Lower lobe of right lung (tissue), 2 donors: ENCODE results near the gene DLGAP1. TPM values are rescaled to one million over a fixed set of nuclear protein-coding genes. Genes with fewer than 3 reads are reported as not detected.
"Not testable (repeated sequence)": the region's sequence is repeated elsewhere in the genome, so short reads cannot be mapped to it uniquely, and the experiment has no call there.

Source experiments
- ATAC-seq, 2 donors: fragments of 200-7000 bp; cut with Tn5 transposase; one replicate each; pipeline ENCODE4 v1.9.1; 2020 to 2022; ENCODE audit warnings: mild to moderate bottlenecking in 2 of 2, moderate library complexity in 2 of 2
- DNase-seq: peaks from one replicate; pipeline ENCODE4 v3.0.0-alpha.2; 2020
- H3K27ac ChIP-seq: fragments of 200-600 bp; one replicate; pipeline ENCODE4 v1.8.0; 2022
- H3K27me3 ChIP-seq: fragments of 200-600 bp; one replicate; pipeline ENCODE4 v1.8.0; 2022; ENCODE audit warnings: low read depth
- H3K36me3 ChIP-seq: fragments of 200-600 bp; one replicate; pipeline ENCODE4 v1.8.0; 2022; ENCODE audit warnings: mild to moderate bottlenecking
- H3K4me1 ChIP-seq: fragments of 200-600 bp; one replicate; pipeline ENCODE4 v1.8.0; 2022
- H3K4me3 ChIP-seq: fragments of 200-600 bp; one replicate; pipeline ENCODE4 v1.8.0; 2022; ENCODE audit warnings: mild to moderate bottlenecking
- H3K9me3 ChIP-seq: fragments of 200-600 bp; one replicate; pipeline ENCODE4 v1.8.0; 2022
- CTCF ChIP-seq: fragments of 200-600 bp; IDR thresholded peaks from one replicate; pipeline ENCODE4 v1.8.0; 2022; ENCODE audit warnings: antibody characterized with exemption, mild to moderate bottlenecking
- intact Hi-C: fragments of 100-400 bp; cut with DNase I; formaldehyde crosslinking; loops from one replicate; pipeline ENCODE4 v1.11.0; 2022
- total RNA-seq: library from RNA; stranded (reverse); fragmentation: NEBNext Ultra II Directional; extraction: Animal tissue kit (Norgen Biotek cat#: 25700); gene quantifications from one replicate; pipeline ENCODE4 v1.2.1, GENCODE V29; 2021
- donor health status: DM: no; HTN: yes; CAD: no; lungs with severe emphysema.

DLGAP1 gene
- total RNA-seq, 1 donor from 2014 or later: 3.8 TPM

GRCh38 chr18:4335386-4335785, 119.7 kb downstream of the DLGAP1 start:
- intact Hi-C loops: no loop called here
- no peak for TF ChIP-seq CTCF
- ATAC-seq (no peak), DNase-seq (no peak)
- Histone ChIP-seq H3K36me3 (no peaks in the 10 kb centered on the region), H3K9me3 (no peaks in the 10 kb centered on the region), H3K4me3 (no peak overlapping the region), H3K27me3 (no peaks in the 10 kb centered on the region), H3K27ac (no peak overlapping the region), H3K4me1 (no peaks in the 10 kb centered on the region)

GRCh38 chr18:4333043-4333442, 122.1 kb downstream of the DLGAP1 start:
- H3K27me3 ChIP-seq: no peaks in the 10 kb centered on the region
- no peaks in the 10 kb centered on the region for H3K9me3 ChIP-seq
- intact Hi-C loops: no loop called here
- no peaks in the 10 kb centered on the region for H3K36me3 ChIP-seq
- DNase-seq: no peak
- H3K4me3 ChIP-seq: no peak overlapping the region
- no peak overlapping the region for H3K27ac ChIP-seq
- no peaks in the 10 kb centered on the region for H3K4me1 ChIP-seq
- no peak for ATAC-seq
- no peak for TF ChIP-seq CTCF

GRCh38 chr18:4319738-4320677, 135.1 kb downstream of the DLGAP1 start:
- intact Hi-C loops: no loop called here
- Histone ChIP-seq H3K9me3 (no peaks in the 10 kb centered on the region), H3K27ac (no peak overlapping the region), H3K4me3 (no peak overlapping the region), H3K27me3 (no peaks in the 10 kb centered on the region), H3K36me3 (no peaks in the 10 kb centered on the region), H3K4me1 (no peaks in the 10 kb centered on the region)
- DNase-seq: no peak
- no peak for ATAC-seq
- no peak for TF ChIP-seq CTCF

GRCh38 chr18:4318311-4318710, 136.8 kb downstream of the DLGAP1 start:
- Histone ChIP-seq H3K4me1 (no peaks in the 10 kb centered on the region), H3K27me3 (no peaks in the 10 kb centered on the region), H3K27ac (no peak overlapping the region), H3K9me3 (no peaks in the 10 kb centered on the region), H3K36me3 (no peaks in the 10 kb centered on the region), H3K4me3 (no peak overlapping the region)
- DNase-seq (no peak), ATAC-seq (no peak)
- intact Hi-C loops: no loop called here
- TF ChIP-seq CTCF: no peak

- DNase-seq, H3K9me3 ChIP-seq, H3K4me3 ChIP-seq, H3K4me1 ChIP-seq, H3K36me3 ChIP-seq, ATAC-seq, H3K27me3 ChIP-seq, H3K27ac ChIP-seq, intact Hi-C loops: not testable (repeated sequence)
These were observed 143.2 kb downstream of the DLGAP1 start for GRCh38 chr18:4311945-4312344.

- no peaks in the 10 kb centered on the region for H3K4me1 ChIP-seq
- no peaks in the 10 kb centered on the region for H3K27me3 ChIP-seq
- DNase-seq (no peak), ATAC-seq (no peak)
- H3K9me3 ChIP-seq: no peaks in the 10 kb centered on the region
- no peak for TF ChIP-seq CTCF
- H3K36me3 ChIP-seq: no peaks in the 10 kb centered on the region
- intact Hi-C loops: no loop called here
- no peak overlapping the region for H3K4me3 ChIP-seq
- no peak overlapping the region for H3K27ac ChIP-seq
These were observed 144.0 kb downstream of the DLGAP1 start for GRCh38 chr18:4311136-4311535.
